ENCODE data around the gene RIPK1.
"Not testable (repeated sequence)": the region's sequence is repeated elsewhere in the genome, so short reads cannot be mapped to it uniquely, and the experiment has no call there.

The RIPK1 gene

GRCh38 chr6:3055158-3055499 is 13.2 kb upstream of the RIPK1 start:
- H3K36me3 Mint-ChIP-seq (ENCODE audit: low read depth); H3K9me3 Mint-ChIP-seq; H3K27me3 Mint-ChIP-seq; intact Hi-C loops (cut with micrococcal nuclease); H3K27ac Mint-ChIP-seq; H3K4me3 Mint-ChIP-seq: not testable (repeated sequence)
- H3K4me1 Mint-ChIP-seq (ENCODE audit: low read depth), result peaks cover 40% of the 10 kb centered on the region

GRCh38 chr6:3057063-3057770 is 11.1 kb upstream of the RIPK1 start:
- H3K27ac Mint-ChIP-seq, result no peak overlapping the region
- H3K27me3 Mint-ChIP-seq, result no peaks in the 10 kb centered on the region
- H3K9me3 Mint-ChIP-seq, result no peaks in the 10 kb centered on the region
- no peak overlapping the region for H3K4me3 Mint-ChIP-seq
- intact Hi-C loops (cut with micrococcal nuclease), result loop anchor here (2.0 kb wide), 1 partner anchor 210 kb away; no protein-coding TSS in a partner anchor
- no peaks in the 10 kb centered on the region for H3K36me3 Mint-ChIP-seq (ENCODE audit: low read depth)
- H3K4me1 Mint-ChIP-seq (ENCODE audit: low read depth), result peaks cover 38% of the 10 kb centered on the region

DNA sequence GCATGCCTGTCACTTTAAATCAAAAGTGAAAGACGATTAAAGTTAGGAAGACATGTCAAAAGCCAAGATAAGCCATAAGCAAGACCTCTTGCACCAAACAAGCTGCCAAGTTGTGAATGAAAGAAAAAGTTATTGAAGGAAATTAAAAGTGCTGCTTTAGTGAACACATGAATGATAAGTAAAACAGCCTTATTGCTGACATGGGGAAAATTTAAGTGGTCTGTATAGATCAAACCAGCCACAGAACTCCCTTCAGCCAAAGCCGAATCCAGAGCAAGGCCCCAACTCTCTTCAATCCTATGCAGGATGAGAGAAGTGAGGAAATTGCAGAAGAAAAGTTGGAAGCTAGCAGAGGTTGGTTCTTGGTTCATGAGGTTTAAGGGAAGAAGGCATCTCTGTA is 9.3 kb upstream of the RIPK1 start:
- Mint-ChIP-seq H3K36me3 (ENCODE audit: low read depth) (peaks cover 2% of the 10 kb centered on the region), H3K27me3 (no peaks in the 10 kb centered on the region), H3K27ac (peak overlapping the region; percentile 43), H3K4me3 (no peak overlapping the region), H3K9me3 (no peaks in the 10 kb centered on the region), H3K4me1 (ENCODE audit: low read depth) (peaks cover 22% of the 10 kb centered on the region)
- intact Hi-C loops (cut with micrococcal nuclease), result no loop called here

DNA sequence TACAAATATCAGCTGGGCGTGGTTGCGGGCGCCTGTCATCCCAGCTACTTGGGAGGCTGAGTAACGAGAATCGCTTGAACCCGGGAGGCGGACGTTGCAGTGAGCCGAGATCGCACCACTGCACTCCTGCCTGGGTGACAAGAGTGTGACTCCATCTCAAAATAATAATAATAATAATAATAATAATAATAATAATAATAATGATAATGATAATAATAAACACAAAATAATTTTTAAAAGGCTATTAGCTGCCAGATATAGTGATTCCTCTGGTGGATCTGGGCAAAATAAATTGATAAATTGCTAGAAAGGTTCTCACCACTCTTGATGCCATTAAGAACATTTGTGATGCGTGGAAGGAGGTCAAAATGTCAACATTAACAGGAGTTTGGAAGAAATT is 8.2 kb upstream of the RIPK1 start:
- H3K27me3 Mint-ChIP-seq; H3K9me3 Mint-ChIP-seq; H3K27ac Mint-ChIP-seq; intact Hi-C loops (cut with micrococcal nuclease); H3K4me3 Mint-ChIP-seq: not testable (repeated sequence)
- Mint-ChIP-seq H3K36me3 (ENCODE audit: low read depth) (peaks cover 10% of the 10 kb centered on the region), H3K4me1 (ENCODE audit: low read depth) (peaks cover 22% of the 10 kb centered on the region)

- Mint-ChIP-seq H3K36me3 (ENCODE audit: low read depth) (peaks cover 10% of the 10 kb centered on the region), H3K27me3 (peaks cover 2% of the 10 kb centered on the region), H3K27ac (no peak overlapping the region), H3K4me1 (ENCODE audit: low read depth) (peaks cover 27% of the 10 kb centered on the region), H3K9me3 (no peaks in the 10 kb centered on the region), H3K4me3 (no peak overlapping the region)
- intact Hi-C loops (cut with micrococcal nuclease), result no loop called here
Observed at GRCh38 chr6:3061501-3061941, 6.8 kb upstream of the RIPK1 start.

- H3K27me3 Mint-ChIP-seq; H3K9me3 Mint-ChIP-seq; intact Hi-C loops (cut with micrococcal nuclease): not testable (repeated sequence)
- Mint-ChIP-seq H3K36me3 (ENCODE audit: low read depth) (peaks cover 16% of the 10 kb centered on the region), H3K27ac (peak overlapping the region; percentile 85), H3K4me3 (peak overlapping the region; percentile 87), H3K4me1 (ENCODE audit: low read depth) (peaks cover 32% of the 10 kb centered on the region)
Observed at GRCh38 chr6:3063340-3063732, 5.0 kb upstream of the RIPK1 start.

- intact Hi-C loops (cut with micrococcal nuclease), result no loop called here
- H3K27ac Mint-ChIP-seq, result peak overlapping the region; percentile 85
- H3K4me3 Mint-ChIP-seq, result peak overlapping the region; percentile 87
- peaks cover 21% of the 10 kb centered on the region for H3K36me3 Mint-ChIP-seq (ENCODE audit: low read depth)
- H3K27me3 Mint-ChIP-seq, result peaks cover 2% of the 10 kb centered on the region
- H3K4me1 Mint-ChIP-seq (ENCODE audit: low read depth), result peaks cover 26% of the 10 kb centered on the region
- H3K9me3 Mint-ChIP-seq, result no peaks in the 10 kb centered on the region
Observed at GRCh38 chr6:3063733-3064700, 4.3 kb upstream of the RIPK1 start.

DNA sequence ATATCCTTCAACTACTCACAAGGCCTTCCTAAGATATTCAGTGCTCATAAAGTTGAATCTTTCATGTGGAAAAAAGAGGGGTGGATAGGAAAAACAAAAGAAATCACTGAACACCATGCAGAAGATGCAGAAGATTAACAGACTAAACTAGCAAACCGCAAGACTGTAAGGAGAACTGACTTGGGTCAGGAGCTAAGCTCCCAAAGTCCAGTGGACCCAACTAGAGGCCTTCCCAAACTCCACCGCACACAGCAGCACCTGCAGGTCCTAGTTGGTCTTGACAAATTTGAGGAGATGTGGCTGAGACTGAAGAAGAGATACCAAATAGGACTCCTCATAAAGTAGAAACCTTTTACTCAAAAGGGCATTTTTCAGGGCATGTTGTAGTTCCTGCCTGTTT is 3.3 kb downstream of the RIPK1 start:
- H3K27ac Mint-ChIP-seq, result no peak overlapping the region
- no peak overlapping the region for H3K4me3 Mint-ChIP-seq
- intact Hi-C loops (cut with micrococcal nuclease), result no loop called here
- peaks cover 55% of the 10 kb centered on the region for H3K36me3 Mint-ChIP-seq (ENCODE audit: low read depth)
- H3K27me3 Mint-ChIP-seq, result no peaks in the 10 kb centered on the region
- H3K9me3 Mint-ChIP-seq, result no peaks in the 10 kb centered on the region
- H3K4me1 Mint-ChIP-seq (ENCODE audit: low read depth), result peaks cover 53% of the 10 kb centered on the region

DNA sequence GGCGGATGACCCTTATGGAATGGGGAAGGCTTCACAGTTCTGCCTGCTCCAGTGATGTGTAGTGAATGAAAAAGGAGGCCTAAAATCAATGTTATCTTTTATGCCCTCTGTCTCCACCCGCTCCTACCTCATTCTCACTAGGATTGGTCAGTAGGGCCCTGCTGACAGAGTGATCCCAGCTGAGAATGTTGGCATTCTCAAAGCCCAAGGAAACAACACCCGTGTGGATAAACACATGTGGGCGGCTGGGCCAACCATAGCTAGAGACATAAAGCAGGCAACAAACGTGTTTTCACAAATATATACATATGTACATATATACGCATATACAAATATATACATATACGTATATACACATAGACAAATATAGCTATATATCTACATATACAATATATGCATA is 4.5 kb downstream of the RIPK1 start:
- Mint-ChIP-seq H3K27me3 (no peaks in the 10 kb centered on the region), H3K36me3 (ENCODE audit: low read depth) (peaks cover 68% of the 10 kb centered on the region), H3K27ac (no peak overlapping the region), H3K4me1 (ENCODE audit: low read depth) (peaks cover 59% of the 10 kb centered on the region), H3K9me3 (no peaks in the 10 kb centered on the region), H3K4me3 (no peak overlapping the region)
- intact Hi-C loops (cut with micrococcal nuclease), result no loop called here

- intact Hi-C loops (cut with micrococcal nuclease), result no loop called here
Observed at GRCh38 chr6:3073382-3073781, 5.1 kb downstream of the RIPK1 start.

GRCh38 chr6:3075772-3076113 is 7.4 kb downstream of the RIPK1 start:
- intact Hi-C loops (cut with micrococcal nuclease), result no loop called here
- H3K36me3 Mint-ChIP-seq (ENCODE audit: low read depth), result peaks cover 79% of the 10 kb centered on the region
- H3K4me1 Mint-ChIP-seq (ENCODE audit: low read depth), result peaks cover 63% of the 10 kb centered on the region
- H3K9me3 Mint-ChIP-seq, result no peaks in the 10 kb centered on the region
- H3K27ac Mint-ChIP-seq, result no peak overlapping the region
- no peaks in the 10 kb centered on the region for H3K27me3 Mint-ChIP-seq
- H3K4me3 Mint-ChIP-seq, result no peak overlapping the region

More at GRCh38 chr6:3073382-3073781, 5.1 kb downstream of the RIPK1 start:
- Mint-ChIP-seq H3K9me3 (no peaks in the 10 kb centered on the region), H3K36me3 (ENCODE audit: low read depth) (peaks cover 68% of the 10 kb centered on the region), H3K27ac (no peak overlapping the region), H3K4me3 (no peak overlapping the region), H3K27me3 (no peaks in the 10 kb centered on the region), H3K4me1 (ENCODE audit: low read depth) (peaks cover 59% of the 10 kb centered on the region)

GRCh38 chr6:3076320-3076719 is 8.0 kb downstream of the RIPK1 start:
- Mint-ChIP-seq H3K27me3 (no peaks in the 10 kb centered on the region), H3K4me3 (no peak overlapping the region), H3K27ac (no peak overlapping the region)

GRCh38 chr6:3077430-3077829 is 9.1 kb downstream of the RIPK1 start:
- no peak overlapping the region for H3K4me3 Mint-ChIP-seq
- H3K27me3 Mint-ChIP-seq, result no peaks in the 10 kb centered on the region
- intact Hi-C loops (cut with micrococcal nuclease), result no loop called here
- no peaks in the 10 kb centered on the region for H3K9me3 Mint-ChIP-seq
- H3K27ac Mint-ChIP-seq, result peak overlapping the region; percentile 56
- peaks cover 79% of the 10 kb centered on the region for H3K36me3 Mint-ChIP-seq (ENCODE audit: low read depth)
- H3K4me1 Mint-ChIP-seq (ENCODE audit: low read depth), result peaks cover 66% of the 10 kb centered on the region

More at GRCh38 chr6:3076320-3076719, 8.0 kb downstream of the RIPK1 start:
- intact Hi-C loops (cut with micrococcal nuclease), result no loop called here
- Mint-ChIP-seq H3K36me3 (ENCODE audit: low read depth) (peaks cover 79% of the 10 kb centered on the region), H3K9me3 (no peaks in the 10 kb centered on the region), H3K4me1 (ENCODE audit: low read depth) (peaks cover 63% of the 10 kb centered on the region)

DNA sequence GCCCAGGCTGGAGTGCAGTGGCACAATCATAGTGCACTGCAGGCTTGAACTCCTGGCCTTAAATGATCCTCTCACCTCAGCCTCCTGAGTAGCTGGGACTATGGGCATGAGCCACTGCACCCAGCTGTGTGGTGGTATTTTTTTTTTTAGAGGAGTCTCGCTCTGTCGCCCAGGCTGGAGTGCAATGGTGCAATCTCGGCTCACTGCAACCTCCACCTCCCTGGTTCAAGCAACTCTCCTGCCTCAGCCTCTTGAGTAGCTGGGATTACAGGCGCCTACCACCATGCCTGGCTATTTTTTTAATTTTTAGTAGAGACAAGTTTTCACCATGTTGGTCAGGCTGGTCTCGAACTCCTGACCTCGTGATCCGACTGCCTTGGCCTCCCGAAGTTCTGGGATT is 10.7 kb downstream of the RIPK1 start:
- peaks cover 61% of the 10 kb centered on the region for H3K4me1 Mint-ChIP-seq (ENCODE audit: low read depth)
- peaks cover 80% of the 10 kb centered on the region for H3K36me3 Mint-ChIP-seq (ENCODE audit: low read depth)
- intact Hi-C loops (cut with micrococcal nuclease); H3K27me3 Mint-ChIP-seq; H3K4me3 Mint-ChIP-seq; H3K9me3 Mint-ChIP-seq: not testable (repeated sequence)
- H3K27ac Mint-ChIP-seq, result peak overlapping the region; percentile 14
